Fibroblast of peridontal ligament (primary cell): ENCODE data around the gene CNOT3.
A peak's percentile ranks its signal among the peaks of the same experiment; 100 is the strongest.
"Not testable (repeated sequence)": the region's sequence is repeated elsewhere in the genome, so short reads cannot be mapped to it uniquely, and the experiment has no call there.

Source experiments
- DNase-seq: peaks from one replicate; pipeline ENCODE4 v3.0.0-alpha.2; 2010; ENCODE audit errors: extremely low read depth

CNOT3 gene

DNA sequence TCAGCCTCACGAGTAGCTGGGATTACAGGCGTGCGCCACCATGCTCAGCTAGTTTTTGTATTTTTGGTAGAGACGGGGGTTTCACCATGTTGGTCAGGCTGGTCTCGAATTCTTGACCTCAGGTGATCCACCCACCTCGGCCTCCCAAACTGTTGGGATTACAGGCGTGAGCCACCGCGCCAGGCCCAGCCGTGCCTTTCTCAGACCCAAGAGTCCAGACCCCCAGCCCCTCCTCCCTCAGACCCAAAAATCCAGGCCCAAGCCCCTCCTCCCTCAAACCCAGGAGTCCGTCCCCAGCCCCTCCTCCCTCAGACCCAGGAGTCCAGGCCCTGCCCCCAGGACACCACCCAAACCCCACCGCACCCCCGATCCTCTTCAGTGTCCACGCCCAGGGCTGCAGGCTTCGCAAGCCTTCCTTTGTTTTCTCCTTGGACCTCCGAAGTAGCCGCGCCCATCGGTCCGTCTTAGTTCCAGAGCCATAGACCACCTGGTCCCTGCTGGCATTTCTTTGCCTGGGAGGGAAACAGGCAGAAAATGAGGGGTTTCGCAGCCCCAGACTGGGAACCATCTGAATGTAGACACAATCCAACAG is 31.7 kb downstream of the CNOT3 start:
- DNase-seq = no peak

DNA sequence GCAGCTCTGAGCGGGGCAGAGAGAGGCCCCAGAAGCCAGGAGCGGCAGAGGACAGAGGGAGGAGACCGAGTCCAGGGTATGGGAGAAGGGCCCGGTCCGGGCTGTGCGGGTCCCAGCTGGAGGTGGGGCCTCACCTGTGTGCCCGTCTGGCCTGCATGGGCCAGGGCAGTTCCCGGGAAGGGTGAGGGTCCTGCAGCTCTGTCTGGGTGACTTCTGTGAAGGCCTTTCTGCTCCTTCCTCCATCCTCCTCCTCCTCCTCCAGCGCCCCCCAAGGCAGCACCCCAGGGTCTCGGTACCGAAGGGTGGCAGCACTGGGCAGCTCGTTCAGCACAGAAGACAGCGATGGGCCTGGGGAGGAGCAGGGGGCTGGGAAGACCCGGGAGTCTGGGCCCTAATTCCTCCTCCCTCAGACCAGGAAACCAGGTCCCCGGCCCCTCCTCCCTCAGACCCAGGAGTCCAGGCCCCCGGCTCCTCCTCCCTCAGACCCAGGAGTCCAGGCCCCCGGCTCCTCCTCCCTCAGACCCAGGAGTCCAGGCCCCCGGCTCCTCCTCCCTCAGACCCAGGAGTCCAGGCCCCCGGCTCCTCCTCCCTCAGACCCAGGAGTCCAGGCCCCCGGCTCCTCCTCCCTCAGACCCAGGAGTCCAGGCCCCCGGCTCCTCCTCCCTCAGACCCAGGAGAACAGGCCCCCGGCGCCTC is 34.3 kb downstream of the CNOT3 start:
- not testable (repeated sequence) for DNase-seq

GRCh38 chr19:54172471-54173358 is 35.2 kb downstream of the CNOT3 start, which contains the start of gene TMC4:
TSS of gene TMC4 (minus strand) at chr19:54173160. CDS start at chr19:54173117, 43 bp downstream.
- DNase-seq = peak; percentile 38

DNA sequence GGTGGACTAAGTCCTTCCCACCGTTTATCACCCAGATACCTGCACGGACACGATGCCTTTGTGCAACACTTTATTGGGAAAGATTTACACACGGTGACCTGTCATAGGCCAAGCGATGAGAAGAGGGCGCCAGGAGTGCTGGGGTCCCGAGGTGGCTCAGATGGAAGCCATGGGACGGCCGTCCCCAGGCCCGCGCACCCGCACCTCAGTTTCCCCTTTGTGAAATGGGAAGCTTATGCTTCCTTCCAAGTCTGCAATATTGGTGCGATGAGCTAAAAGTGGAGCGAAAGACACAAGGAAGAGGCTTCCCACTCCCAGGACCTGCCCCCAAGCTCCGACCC is 35.8 kb downstream of the CNOT3 start:
- DNase-seq = no peak

DNA sequence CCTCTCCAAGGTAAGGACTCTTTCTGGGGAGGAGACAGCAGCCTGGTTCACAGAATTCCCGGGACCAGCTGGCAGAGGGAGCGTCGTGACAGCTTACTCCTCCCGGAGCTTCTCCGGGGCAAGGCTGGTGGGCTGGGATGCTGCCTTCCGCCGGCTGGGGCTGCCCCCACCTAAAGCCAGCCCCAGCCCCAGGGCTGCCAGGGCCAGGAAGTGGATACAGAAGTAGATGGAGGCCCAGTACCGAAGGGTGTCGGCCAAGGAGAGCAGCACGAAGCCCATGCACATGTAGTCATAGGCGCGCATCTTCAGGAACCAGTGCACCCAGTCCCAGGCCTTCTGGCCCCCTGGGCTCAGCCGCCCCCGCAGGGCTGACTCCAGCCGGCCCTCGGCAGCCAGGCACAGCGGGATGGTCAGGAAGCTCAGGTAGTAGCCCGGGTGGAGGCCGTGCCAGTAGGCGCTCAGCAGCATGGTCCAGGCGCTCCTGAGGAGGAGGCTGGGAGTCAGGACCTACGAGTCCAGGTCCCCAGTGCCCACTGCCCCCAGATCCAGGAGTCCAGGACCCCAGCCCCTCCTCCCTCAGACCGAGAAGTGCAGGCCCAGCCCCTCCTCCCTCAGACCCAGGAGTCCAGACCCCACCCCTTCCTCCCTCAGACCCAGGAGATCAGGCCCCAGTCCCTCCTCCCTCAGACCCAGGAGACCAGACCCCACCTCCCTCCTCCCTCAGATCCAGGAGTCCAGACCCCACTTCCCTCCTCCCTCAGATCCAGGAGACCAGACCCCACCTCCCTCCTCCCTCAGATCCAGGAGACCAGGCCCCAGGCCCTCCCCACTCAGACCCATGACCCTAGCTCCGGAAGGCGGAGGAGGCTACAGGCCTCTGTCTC is 36.6 kb downstream of the CNOT3 start:
- no peak for DNase-seq

GRCh38 chr19:54178581-54179261 is 41.2 kb downstream of the CNOT3 start:
- DNase-seq = no peak

- DNase-seq = no peak
Measured at GRCh38 chr19:54179262-54179852, 41.8 kb downstream of the CNOT3 start.

DNA sequence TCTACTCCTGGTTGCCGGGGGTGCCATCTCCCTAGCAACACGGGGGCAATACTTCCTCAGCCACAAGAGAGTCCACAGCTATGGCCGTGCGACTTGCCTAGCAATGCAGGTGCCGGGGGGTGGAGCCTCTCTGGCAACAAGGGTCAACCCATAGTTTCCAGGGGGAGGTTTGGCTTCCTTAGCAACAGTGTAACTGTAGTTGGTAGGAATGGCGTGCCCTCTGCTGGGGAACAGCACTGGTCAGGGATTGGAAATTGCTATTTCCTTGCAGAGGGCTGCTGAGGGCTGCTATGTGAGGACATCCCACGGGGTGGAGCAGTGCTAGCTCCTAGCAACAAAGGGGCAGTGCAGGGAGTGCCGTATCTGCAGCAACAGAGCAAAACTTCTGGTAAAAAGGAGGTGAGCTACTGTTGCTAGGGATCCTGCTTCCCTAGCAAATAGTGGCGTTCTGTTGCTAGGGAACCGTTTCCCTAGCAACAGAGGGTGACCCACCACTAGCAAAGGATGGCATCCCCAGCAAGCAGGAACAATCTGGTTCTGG is 42.4 kb downstream of the CNOT3 start:
- DNase-seq = peak; percentile 61

DNA sequence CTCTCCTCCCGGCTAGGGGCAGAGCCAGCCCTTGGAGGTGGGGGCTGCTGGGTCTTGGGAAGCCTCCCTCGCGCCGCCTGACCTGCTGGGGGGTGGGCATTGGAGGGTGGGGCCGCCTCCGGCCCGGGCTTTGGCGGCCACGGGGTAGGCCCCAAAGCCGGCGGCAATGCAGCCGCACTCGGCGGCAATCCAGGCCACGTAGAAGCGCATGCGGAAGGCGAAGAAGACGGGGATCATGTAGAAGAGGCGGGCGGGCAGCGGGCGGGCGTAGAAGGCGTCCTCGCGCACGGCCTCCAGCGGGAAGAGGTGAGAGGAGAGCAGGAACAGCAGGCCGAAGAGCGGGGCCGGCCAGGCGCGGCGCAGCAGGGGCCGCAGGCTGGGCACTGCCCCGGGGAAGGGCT is 43.1 kb downstream of the CNOT3 start:
- no peak for DNase-seq

DNA sequence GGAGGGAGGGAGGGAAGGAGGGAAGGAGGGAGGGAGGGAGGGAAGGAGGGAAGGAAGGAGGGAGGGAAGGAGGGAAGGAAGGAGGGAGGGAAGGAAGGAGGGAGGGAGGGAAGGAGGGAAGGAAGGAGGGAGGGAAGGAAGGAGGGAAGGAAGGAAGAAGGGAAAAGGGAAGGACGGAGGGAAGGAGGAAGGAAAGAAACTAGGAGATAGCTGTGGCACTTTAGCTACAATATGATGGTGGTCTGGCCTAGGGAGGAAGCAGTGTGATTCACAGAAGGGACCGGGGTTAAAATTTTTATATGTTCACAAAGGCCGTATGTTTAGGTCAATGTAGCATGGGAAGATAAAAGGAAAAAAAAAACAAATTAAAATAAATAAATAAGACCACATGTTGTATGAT is 44.3 kb downstream of the CNOT3 start:
- DNase-seq = not testable (repeated sequence)

- DNase-seq = no peak
Measured at GRCh38 chr19:54183431-54183830, 45.9 kb downstream of the CNOT3 start.

DNA sequence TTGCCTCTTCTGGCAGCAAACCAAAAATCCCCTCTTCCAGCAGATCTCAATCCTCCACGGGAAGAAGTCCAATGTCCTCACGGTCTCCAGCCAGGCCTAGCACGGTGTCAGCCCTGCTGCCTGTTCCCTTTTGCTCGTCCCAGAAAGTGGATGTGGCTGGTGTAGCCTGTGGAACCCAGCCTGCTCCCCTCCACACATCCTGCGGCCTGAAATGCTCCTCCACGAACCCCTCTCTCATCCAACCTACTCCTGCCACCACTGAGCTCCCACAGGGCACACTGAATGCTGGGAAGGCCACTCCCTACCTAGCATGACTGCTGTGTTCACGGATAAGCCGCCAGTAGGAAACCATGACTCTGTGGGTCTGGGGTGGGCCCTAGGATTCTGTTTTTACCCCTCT is 48.8 kb downstream of the CNOT3 start:
- DNase-seq = no peak

DNA sequence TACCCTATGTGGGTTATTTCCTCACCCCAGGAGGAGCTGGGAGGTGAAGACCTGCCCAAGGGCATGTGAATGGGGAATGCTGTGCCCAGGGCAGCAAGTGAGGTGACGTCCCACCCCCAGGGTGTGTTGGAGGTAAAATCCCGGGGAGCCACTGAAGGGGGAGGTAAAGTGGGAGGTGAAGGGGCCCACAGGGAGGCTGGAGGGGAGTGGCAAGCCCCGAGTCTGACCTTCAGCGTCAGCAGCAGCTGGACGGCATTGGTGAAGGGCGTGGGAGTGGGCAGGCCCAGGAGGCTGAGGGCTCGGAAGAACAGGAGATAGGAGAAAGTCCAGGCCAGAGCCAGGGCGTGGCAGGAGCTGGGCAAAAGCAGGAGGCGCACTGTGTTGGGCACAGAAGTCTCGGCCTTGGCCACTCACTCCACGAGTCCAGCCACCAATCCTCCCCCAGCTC is 49.4 kb downstream of the CNOT3 start:
- DNase-seq = no peak

DNA sequence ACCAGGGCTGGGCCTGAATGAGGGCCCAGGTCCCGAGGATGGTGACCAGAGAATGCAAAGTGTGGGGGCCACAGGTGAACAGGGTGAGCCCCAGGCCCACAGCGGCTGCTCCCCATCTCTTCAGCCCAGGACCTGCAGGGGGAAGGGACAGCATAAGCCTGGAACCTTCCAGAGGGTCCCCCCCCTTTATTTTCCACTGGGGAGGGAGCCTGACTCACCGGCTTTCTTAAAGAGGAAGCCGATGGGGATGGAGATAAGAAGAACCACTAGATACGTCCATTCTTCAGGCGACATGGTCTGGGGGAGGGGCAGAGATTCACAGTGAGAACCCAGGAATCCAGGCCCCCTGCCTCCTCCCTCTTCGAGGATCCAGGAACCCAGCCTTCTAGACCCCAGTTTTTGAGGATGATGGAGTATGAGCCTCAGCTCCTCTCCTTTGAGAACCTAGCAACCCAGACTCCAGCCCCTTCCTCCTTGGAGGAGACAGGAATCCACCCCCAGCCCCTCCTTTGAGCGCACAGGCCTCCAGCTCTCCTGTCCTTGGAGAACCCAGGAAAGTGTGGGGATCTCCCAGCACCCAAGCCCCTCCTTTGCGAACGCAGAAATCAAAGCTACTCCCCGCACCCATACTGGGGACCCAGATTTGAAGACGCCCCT is 50.8 kb downstream of the CNOT3 start:
- DNase-seq = no peak

DNA sequence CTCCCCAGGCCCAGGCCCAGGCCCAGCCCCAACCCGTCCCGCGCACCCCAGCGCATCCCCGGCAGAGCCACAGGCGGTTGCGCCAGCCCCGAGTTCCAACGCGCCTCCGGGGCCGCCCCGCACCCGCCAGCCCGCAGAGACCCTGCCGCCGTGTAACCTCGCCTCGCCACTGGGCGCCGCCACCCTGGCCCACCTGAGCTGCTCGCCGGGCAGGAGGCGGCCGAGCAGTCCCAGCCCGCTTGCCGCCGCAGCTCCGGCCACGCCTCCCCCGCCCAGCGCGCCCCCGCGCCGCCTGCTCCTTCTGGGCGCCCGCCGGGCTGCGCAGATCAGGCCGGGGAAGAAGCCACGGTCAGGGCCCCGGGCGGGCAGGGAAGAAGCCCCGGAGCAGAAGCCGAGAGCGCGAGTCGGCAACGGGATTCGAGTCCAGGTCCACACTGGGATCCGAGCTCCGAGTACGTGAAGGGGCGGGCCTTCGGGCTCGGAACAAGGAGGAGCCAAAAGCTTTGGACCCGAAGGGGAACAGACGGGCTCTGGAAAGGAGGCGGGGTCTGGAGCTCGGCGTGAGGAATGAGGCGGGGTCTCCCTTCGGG is 51.7 kb downstream of the CNOT3 start, which contains the start of gene MBOAT7:
MBOAT7 (minus strand) TSS at position 436 of the 590 bp plus-strand sequence. CDS start 1,072 bp downstream, outside the sequence.
- DNase-seq = no peak

DNA sequence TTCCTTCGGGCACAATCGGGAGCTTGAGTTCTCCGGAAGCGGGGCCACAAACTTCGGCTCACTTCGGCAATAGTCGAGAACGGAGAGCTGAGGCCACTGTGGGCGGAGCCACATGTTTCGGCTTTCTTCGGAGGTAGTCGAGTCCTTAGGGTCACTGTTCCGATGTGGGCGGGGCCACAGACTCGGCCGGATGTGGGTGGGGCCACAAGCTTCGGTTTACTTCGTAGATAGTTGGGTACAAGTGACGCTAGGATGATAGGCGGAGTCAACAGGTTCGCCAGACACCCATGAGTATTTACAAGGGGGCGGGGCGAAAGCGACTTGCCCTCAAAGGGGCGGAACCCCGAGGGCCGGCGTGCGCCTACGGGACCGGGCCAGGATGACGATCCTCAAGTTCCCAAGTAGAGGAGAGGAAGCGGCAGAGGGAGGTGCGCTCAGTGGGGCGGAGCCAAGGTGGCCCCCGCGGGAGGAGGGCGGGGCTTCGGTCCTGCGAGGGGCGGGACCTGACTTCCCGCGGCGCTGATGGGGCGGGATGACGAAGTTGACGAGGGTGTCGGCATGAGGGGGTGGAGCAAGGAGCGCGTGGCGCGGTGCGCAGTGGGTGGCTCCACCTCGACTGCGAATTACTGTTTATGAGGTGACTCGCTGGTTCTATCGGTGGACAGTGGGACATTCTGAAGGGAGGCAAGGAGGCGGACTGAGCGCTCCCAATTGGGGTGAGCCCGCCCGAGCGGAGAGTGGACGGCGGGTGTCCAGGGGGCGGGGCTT is 52.4 kb downstream of the CNOT3 start:
- DNase-seq = peak; percentile 100

DNA sequence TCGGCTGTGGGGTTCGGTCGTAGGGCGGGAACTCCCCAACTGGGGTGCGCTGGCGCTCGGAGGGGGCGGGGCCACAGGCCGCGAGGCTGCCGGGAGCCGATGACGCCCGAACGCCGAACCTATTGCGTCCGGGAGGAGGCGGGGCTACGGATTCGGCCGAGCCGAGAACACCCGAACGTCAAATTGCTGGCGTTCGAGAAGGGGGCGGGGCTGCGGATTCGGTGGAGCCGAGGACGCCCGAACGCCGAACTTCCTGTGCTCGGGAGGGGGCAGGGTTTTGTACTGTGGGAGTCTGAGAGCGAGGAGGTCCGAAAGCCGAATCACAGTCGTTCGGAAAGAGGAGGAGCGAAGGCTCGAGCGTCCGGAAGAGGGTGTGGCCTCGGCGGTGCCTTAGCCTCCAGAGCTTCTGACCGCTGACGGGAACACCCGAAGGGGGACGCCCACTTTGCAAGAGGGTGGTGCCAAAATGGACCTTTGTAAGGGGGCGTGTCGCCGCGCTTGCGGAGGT is 53.0 kb downstream of the CNOT3 start:
- peak; percentile 99 for DNase-seq
